WERI-Rb-1 (cell line): Measurements from ENCODE around the gene DNAJC5.
"Not testable (repeated sequence)": the region's sequence is repeated elsewhere in the genome, so short reads cannot be mapped to it uniquely, and the experiment has no call there.

Experiments
- DNase-seq: peaks from one replicate; pipeline ENCODE4 v3.0.0-alpha.2; 2020
- H3K27ac ChIP-seq: fragments of 250-450 bp; sonication (Bioruptor Pico); 2 replicates; pipeline ENCODE4 v1.5.1; 2020; ENCODE audit warnings: mild to moderate bottlenecking, moderate library complexity
- H3K27me3 ChIP-seq: fragments of 250-450 bp; sonication (Bioruptor Pico); 2 replicates; pipeline ENCODE4 v1.5.1; 2021; ENCODE audit warnings: mild to moderate bottlenecking, low read depth, moderate library complexity; ENCODE audit not compliant: insufficient read depth, severe bottlenecking
- H3K36me3 ChIP-seq: fragments of 250-450 bp; sonication (Bioruptor Pico); 2 replicates; pipeline ENCODE4 v1.5.1; 2020; ENCODE audit warnings: mild to moderate bottlenecking, moderate library complexity
- H3K4me3 ChIP-seq: 2 replicates; pipeline ENCODE4 v1.5.1; 2011; ENCODE audit warnings: low read depth, mild to moderate bottlenecking, control low read depth, low read length
- H3K9me3 ChIP-seq: fragments of 250-450 bp; sonication (Bioruptor Pico); 2 replicates; pipeline ENCODE4 v1.5.1; 2021; ENCODE audit warnings: mild to moderate bottlenecking, moderate library complexity; ENCODE audit not compliant: severe bottlenecking
- CTCF ChIP-seq: IDR thresholded peaks from 2 replicates; pipeline ENCODE4 v1.5.1; 2011; ENCODE audit warnings: low read depth, mild to moderate bottlenecking, control low read depth, inconsistent platforms, low read length

Gene DNAJC5

GRCh38 chr20:63958964-63959698 is 64.2 kb downstream of the DNAJC5 start:
- peaks cover 10% of the 10 kb centered on the region for H3K36me3 ChIP-seq
- TF ChIP-seq CTCF, result no peak
- H3K27ac ChIP-seq, result no peak overlapping the region

GRCh38 chr20:63959699-63960075 is 64.8 kb downstream of the DNAJC5 start:
- Histone ChIP-seq H3K4me3 (no peak overlapping the region), H3K27ac (no peak overlapping the region), H3K27me3 (no peaks in the 10 kb centered on the region), H3K9me3 (no peaks in the 10 kb centered on the region), H3K36me3 (peaks cover 10% of the 10 kb centered on the region)
- DNase-seq, result no peak
- no peak for TF ChIP-seq CTCF

More at GRCh38 chr20:63958964-63959698, 64.2 kb downstream of the DNAJC5 start:
- no peaks in the 10 kb centered on the region for H3K27me3 ChIP-seq
- H3K4me3 ChIP-seq, result no peak overlapping the region
- no peak for DNase-seq
- H3K9me3 ChIP-seq, result no peaks in the 10 kb centered on the region

GRCh38 chr20:63960654-63961621 is 66.0 kb downstream of the DNAJC5 start:
- H3K27me3 ChIP-seq, H3K36me3 ChIP-seq, H3K9me3 ChIP-seq, H3K4me3 ChIP-seq, H3K27ac ChIP-seq, DNase-seq: not testable (repeated sequence)

GRCh38 chr20:63961664-63962425 is 66.9 kb downstream of the DNAJC5 start:
- H3K9me3 ChIP-seq, result no peaks in the 10 kb centered on the region
- H3K4me3 ChIP-seq, result no peak overlapping the region
- no peak for TF ChIP-seq CTCF
- H3K27me3 ChIP-seq, result no peaks in the 10 kb centered on the region
- no peak for DNase-seq
- peaks cover 15% of the 10 kb centered on the region for H3K36me3 ChIP-seq
- H3K27ac ChIP-seq, result no peak overlapping the region

GRCh38 chr20:63962426-63963347 is 67.8 kb downstream of the DNAJC5 start:
- peaks cover 15% of the 10 kb centered on the region for H3K36me3 ChIP-seq
- H3K27ac ChIP-seq, result no peak overlapping the region
- no peak for DNase-seq
- no peak overlapping the region for H3K4me3 ChIP-seq
- no peaks in the 10 kb centered on the region for H3K9me3 ChIP-seq
- no peaks in the 10 kb centered on the region for H3K27me3 ChIP-seq
- TF ChIP-seq CTCF, result no peak
